ENCODE data around the gene ZNF770.
"Not testable (repeated sequence)": the region's sequence is repeated elsewhere in the genome, so short reads cannot be mapped to it uniquely, and the experiment has no call there.

Gene ZNF770

DNA sequence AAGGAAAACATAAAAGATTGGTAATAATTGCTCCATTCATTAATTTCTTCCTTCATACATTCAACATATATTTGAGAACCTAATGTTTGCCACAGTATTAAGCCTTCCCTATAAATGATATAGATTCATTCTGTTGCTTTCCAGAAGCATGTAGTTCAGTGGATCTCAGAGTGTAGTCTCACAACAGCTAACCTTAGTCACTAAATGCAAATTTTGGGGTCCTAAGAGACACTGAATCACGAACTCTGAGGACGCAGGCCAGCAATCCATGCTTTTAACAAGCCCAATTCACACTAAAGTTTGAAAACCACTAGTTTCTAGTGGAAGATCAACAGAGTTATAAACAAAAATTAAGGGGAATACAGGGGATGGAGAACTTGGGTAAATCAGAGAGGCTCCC, 11.3 kb downstream of the ZNF770 start:
- no peak for DNase-seq (ENCODE audit: low read depth)
- TF ChIP-seq, protein P1, sequence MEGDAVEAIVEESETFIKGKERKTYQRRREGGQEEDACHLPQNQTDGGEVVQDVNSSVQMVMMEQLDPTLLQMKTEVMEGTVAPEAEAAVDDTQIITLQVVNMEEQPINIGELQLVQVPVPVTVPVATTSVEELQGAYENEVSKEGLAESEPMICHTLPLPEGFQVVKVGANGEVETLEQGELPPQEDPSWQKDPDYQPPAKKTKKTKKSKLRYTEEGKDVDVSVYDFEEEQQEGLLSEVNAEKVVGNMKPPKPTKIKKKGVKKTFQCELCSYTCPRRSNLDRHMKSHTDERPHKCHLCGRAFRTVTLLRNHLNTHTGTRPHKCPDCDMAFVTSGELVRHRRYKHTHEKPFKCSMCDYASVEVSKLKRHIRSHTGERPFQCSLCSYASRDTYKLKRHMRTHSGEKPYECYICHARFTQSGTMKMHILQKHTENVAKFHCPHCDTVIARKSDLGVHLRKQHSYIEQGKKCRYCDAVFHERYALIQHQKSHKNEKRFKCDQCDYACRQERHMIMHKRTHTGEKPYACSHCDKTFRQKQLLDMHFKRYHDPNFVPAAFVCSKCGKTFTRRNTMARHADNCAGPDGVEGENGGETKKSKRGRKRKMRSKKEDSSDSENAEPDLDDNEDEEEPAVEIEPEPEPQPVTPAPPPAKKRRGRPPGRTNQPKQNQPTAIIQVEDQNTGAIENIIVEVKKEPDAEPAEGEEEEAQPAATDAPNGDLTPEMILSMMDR (IDR thresholded peaks at IDR 0.05; ENCODE audit: control insufficient read depth, insufficient read depth, low read depth, low read length, missing control alignments) = no peak
- no peak overlapping the region for H3K4me3 ChIP-seq (ENCODE audit: control insufficient read depth, low read depth, low read length)

DNA sequence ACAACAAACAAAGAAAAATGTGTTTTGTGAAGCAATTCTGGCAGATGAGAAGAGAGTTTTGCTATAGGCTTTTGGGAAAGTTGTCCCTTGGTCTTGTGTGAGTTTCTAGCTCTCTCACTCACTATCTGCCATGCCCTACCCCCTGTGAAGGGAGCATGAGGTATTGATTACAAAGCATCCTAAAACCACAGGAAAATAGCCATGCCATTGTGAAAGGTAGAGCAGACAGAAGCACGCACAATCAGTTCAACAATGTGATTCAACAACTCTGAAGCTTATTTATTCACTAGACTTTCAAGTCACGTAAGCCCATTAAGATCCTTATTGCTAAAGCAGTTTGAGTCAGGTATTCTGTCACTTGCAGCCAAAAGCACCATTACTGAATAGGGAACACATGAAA, 12.0 kb downstream of the ZNF770 start:
- TF ChIP-seq, protein P1 (IDR thresholded peaks at IDR 0.05; ENCODE audit: control insufficient read depth, insufficient read depth, low read depth, low read length, missing control alignments) = no peak
- no peak overlapping the region for H3K4me3 ChIP-seq (ENCODE audit: control insufficient read depth, low read depth, low read length)
- DNase-seq (ENCODE audit: low read depth) = no peak

DNA sequence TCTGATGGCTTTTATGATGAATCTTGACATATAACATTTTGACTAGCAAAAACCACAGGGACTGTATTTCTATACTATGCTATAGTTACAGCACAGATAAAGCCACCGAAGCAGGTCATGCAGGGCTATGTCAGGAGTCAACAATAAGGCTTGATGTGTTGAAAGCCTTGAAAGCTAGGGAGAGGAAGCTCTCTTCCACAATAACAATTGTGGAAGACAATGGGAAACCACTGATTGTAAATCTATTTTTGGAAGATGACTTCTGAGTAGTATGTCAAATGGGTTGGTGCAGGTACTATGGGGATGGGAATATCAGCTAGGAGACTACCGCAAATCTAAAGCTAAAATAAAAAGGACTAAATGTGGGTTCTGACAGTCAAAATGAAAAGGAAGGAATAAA, 14.6 kb downstream of the ZNF770 start:
- no peak for DNase-seq (ENCODE audit: low read depth)
- TF ChIP-seq, protein P1 (IDR thresholded peaks at IDR 0.05; ENCODE audit: control insufficient read depth, insufficient read depth, low read depth, low read length, missing control alignments) = no peak

DNA sequence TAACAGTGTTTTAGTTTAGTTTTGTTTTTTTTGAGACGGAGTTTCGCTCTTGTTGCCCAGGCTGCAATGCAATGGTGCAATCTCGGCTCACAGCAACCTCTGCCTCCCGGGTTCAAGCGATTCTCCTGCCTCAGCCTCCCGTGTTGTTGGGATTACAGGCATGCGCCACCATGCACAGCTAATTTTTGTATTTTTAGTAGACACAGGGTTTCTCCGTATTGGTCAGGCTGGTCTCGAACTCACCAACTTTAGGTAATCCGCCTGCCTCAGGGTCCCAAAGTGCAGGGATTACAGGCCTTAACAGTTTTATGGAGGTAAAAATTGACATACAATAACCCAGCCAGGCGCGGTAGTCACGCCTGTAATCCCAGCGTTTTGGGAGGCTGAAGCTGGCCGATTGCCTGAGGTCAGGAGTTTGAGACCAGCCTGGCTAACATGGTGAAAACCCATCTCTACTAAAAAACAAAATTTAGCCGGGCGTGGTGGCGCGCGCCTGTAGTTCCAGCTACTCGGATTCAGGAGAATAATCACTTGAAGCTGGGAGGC, 17.9 kb downstream of the ZNF770 start:
- not testable (repeated sequence) for DNase-seq (ENCODE audit: low read depth)
- peak overlapping the region; percentile 88 for H3K4me3 ChIP-seq (ENCODE audit: control insufficient read depth, low read depth, low read length)

More for the DNA sequence above, 14.6 kb downstream of the ZNF770 start:
- H3K4me3 ChIP-seq (ENCODE audit: control insufficient read depth, low read depth, low read length) = no peak overlapping the region

DNA sequence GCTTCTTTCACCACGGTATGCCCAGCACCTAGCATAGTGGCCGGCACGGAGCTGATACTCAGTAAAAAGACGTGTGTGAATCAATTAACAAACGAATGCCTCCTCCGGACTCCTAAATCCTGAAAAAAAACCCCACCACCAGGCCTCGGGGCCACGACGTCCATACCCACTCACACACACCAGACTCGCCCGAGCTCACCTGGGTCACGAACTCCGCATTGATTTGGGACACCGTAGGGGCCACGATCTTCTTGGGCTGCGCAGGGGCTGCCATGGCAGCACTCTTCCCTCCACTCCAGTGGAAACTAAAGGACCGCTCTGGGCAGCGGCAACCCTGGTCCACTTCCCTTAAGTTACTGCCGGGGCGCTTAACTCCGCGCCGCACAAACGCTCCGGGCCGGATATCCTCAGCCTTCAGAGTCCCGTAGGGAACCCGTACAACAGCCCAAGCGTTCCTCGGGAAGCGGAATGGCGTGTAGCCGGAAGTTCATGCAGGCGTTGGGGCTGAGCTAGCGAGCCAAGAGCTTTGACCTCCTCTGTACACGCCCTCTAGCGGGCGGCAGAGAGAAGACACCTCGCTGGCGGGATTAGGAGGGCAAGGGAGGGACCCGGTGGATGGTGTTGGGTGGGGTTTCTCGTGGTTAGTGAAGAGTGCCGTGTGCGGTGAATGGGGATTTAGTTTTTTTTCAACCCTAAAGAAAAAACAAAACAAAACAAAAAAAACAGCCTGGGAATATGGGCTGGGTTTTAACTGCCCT, 18.6 kb downstream of the ZNF770 start, which contains the start of gene AQR:
Gene AQR, minus strand, starts transcription at position 403 of the 758 bp plus-strand sequence. Its CDS starts 129 bp downstream, at position 274.
- peak; percentile 94 for DNase-seq (ENCODE audit: low read depth)
- TF ChIP-seq, protein P1 (IDR thresholded peaks at IDR 0.05; ENCODE audit: control insufficient read depth, insufficient read depth, low read depth, low read length, missing control alignments) = peak; percentile 91
- H3K4me3 ChIP-seq (ENCODE audit: control insufficient read depth, low read depth, low read length) = peak within 1 kb of the TSS; percentile 88

DNA sequence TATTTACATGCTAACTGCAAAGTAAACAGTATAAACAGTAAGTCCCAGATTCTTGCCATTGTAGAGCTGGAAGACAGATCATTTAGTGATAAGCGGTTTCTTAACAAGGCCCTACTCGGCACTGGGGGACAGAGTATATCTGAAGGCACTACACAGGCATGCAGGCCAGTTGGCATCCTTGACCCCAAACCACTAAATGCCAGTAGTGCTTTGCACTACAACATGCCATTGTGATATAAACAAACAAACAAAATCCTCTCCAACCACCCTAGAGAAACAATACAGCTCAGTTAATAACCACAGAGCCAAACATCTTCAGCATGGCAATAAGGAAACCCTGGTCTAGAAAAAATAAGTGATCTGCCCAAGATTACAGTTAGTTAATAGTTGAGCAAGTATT, 23.8 kb downstream of the ZNF770 start:
- no peak overlapping the region for H3K4me3 ChIP-seq (ENCODE audit: control insufficient read depth, low read depth, low read length)
- no peak for DNase-seq (ENCODE audit: low read depth)
- TF ChIP-seq, protein P1 (IDR thresholded peaks at IDR 0.05; ENCODE audit: control insufficient read depth, insufficient read depth, low read depth, low read length, missing control alignments) = no peak

DNA sequence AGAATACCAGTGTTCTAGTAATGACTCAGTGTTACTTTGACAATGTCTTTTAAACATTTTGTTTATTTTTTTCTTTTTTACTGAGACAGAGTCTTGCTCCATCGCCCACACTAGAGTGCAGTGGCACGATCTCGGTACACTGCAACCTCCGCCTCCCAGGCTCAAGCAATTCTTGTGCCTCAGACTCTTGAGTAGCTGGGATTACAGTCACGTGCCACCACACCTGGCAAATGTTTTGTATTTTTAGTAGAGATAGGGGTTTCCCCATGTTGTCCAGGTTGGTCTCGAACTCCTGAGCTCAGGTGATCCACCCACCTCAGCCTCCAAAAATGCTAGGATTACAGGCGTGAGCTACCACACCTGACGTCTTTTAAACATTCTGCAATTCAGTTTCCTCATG, 34.2 kb downstream of the ZNF770 start:
- TF ChIP-seq, protein P1 (IDR thresholded peaks at IDR 0.05; ENCODE audit: control insufficient read depth, insufficient read depth, low read depth, low read length, missing control alignments) = no peak
- no peak overlapping the region for H3K4me3 ChIP-seq (ENCODE audit: control insufficient read depth, low read depth, low read length)
- DNase-seq (ENCODE audit: low read depth) = no peak
